GF-D8 (cell line): ENCODE measurements around the gene OARD1.
"Not testable (repeated sequence)": the region's sequence is repeated elsewhere in the genome, so short reads cannot be mapped to it uniquely, and the experiment has no call there.

Experiments
- DNase-seq: peaks from one replicate; lab custom pipeline; 2025; lab: John Stamatoyannopoulos, UW

Gene OARD1

GRCh38 chr6:41071923-41072835 is at the start of gene OARD1:
OARD1 (minus strand) TSS chr6:41072356; CDS start chr6:41071634, 722 bp downstream.
- peak; percentile 97 for DNase-seq

DNA sequence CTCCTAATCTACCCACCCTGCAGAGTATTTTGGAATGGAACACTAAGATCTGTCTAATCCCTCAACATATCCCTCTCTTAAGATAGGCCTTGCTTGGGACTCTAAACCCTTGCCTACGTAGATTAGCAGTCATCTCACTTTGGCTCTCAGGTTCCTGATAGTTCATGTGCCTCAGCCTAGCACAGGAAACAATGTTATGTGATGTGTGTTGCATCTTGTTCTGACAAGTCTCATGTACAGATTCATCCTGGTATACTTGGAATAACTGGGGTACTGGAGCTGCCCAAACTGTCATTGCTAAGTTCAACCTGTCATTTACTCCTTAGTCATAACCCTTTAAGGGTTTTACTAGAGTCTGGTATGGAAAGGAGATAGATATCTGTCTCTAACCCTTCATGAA is 47.9 kb upstream of the OARD1 start:
- DNase-seq = no peak

- DNase-seq = no peak
Observed at GRCh38 chr6:41119508-41119907, 47.4 kb upstream of the OARD1 start.

GRCh38 chr6:41115027-41115426 is 42.9 kb upstream of the OARD1 start:
- DNase-seq = not testable (repeated sequence)

GRCh38 chr6:41111017-41111416 is 38.9 kb upstream of the OARD1 start:
- no peak for DNase-seq

GRCh38 chr6:41103847-41104246 is 31.7 kb upstream of the OARD1 start:
- DNase-seq = no peak

DNA sequence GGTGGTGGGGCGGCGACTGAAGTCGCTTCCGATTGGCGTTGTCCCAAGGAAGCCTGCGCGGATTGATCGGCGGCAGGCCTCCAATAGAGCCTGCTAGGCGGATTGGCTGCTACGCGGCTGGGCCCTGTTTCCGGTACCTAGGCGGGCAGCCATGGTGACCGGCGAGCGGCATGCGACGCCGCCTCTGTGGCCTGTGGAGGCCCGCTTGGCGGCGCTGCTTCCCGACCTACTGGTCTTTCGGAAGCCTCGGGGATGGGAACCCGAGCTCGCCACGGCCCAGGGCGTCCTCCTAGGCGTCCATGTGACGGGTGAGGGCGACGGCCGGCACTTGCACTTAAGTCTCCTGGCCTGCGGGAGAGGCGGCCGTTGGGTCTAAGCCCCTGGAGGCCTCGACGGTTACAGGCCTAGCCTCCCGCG is 28.7 kb upstream of the OARD1 start:
- DNase-seq = no peak

DNA sequence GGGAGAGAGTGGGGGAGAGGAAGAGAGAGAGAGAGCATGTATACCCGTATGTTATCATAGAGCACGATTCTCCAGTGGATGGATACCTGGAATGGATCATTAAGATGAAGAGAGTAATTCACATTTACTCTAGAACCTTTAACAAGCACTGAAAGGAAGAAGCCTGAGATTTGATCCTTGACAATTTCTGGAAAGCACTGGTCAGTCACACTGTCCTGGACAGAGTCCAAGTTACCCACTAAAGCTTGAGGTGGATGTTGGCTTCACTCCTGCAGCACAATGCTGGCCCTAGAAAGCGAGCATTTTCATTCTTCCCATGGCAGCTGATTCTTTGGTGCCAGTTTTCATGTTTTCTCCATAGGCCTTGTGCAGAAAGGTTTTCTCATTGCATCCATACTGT is 26.2 kb upstream of the OARD1 start:
- DNase-seq = no peak

GRCh38 chr6:41097467-41098090 is 25.4 kb upstream of the OARD1 start:
- DNase-seq = no peak

DNA sequence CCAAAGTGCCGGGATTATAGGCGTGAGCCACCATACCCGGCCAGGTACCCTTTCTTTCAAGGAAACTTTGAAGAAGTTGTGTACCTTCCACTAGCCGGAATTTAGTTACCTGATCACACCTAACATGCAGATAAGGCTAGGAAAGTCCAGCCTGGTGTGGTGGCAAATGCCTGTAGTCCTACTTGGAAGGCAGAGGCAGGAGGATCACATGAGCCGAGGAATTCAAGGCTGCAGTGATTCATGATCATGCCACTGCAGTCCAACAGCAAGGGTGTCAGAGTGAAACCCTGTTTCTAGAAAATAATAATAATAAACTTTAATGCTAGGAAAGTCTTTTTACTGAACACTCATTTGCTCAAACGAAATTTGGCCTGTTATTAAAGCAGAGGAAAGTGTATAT is 21.6 kb upstream of the OARD1 start:
- no peak for DNase-seq

GRCh38 chr6:41092421-41093140 is 20.4 kb upstream of the OARD1 start:
- DNase-seq = peak; percentile 1

DNA sequence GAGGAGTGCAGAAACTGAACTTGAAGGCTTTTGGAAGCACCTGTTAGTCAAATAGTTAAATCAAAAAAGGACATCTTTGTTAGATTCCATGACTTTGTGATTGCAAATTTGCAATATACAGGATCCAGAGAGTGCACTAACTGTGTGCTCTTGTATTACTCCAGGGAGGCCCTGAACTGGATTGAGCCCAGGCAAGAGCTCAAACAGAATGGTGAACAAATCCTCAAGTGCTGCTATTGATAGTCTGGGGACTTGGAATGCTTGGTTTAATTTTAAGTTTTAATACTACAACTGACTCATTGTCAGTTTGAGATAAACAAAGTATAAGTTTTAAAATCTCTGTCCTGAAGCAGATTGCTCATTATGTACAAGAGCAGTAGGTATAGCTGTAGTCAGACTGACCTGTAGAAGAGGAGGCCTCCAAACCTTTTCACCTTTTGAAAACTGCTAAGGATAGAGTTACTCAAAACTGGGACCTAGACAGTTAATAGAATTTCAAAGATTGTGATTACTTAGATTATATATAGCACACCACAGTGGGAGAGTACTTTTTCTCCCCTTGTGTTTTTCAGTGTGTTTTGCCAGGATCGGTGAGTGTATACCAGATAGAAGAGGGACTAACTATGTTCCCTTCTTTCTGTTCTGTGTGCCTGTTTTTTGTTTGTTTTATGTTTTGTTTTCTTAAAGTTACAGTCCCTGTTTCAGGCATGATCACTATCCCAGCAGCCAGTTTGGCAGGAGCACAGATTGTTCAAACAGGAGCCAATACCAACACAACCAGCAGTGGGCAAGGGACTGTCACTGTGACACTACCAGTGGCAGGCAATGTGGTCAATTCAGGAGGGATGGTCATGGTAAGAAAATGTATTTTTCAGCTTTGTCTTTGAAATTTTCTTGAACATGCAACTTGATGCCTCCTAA is 18.9 kb upstream of the OARD1 start:
- DNase-seq = no peak

- DNase-seq = no peak
Observed at GRCh38 chr6:41088451-41088850, 16.3 kb upstream of the OARD1 start.

DNA sequence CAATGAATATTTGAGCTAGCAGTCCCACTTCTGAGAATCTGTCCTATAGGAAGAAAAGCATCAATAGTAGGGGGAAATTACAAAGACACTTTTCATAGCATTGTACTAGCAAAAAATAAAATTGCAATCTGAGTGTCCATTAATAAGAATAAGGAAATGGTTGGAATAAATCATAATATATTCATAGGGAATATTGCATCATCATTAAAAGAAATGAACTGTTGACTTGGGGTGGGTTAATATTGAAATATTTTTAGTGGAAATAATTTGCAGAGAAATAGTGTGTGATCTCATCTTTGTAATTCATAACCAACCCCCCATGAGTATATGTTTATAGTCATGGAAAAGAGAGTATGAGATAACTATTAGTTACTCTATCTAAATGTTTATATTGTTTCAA is 13.0 kb upstream of the OARD1 start:
- DNase-seq = no peak

DNA sequence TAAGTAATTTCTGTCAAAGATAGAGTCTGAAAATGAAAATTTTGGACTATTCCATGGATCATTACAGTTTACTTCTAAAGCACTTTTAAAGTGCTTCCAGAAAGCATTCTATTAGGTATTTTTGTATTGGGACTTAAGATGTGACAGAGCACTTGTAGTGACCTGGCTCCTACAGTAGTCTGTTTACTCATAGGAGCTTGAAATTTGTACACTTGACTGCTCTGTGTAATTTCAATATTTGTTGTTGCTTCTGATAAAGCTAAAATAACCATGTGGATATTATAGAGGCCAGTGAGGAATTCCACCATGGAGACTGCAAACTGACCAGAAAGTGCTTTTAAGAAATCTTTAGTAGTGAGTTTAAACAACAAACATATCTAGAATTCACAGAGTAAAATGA is 10.9 kb upstream of the OARD1 start:
- no peak for DNase-seq

DNA sequence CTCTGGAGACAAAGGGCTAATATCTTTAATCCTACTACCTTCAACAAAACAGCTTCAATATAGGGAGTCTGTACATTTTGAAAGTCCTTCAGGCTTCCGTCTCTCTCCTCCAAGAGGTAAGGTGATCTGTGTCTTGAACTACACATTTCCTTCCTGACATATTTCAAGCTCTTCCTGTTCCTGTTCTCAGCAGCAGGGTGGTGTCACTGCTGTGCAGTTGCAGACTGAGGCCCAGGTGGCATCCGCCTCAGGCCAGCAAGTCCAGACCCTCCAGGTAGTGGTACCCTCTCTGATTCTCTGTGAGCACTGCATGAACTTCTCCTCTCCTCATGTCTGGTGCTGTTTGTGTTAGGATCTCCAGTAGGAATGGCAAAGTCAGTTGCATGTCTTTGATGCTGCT is 8.5 kb upstream of the OARD1 start:
- DNase-seq = peak; percentile 31

DNA sequence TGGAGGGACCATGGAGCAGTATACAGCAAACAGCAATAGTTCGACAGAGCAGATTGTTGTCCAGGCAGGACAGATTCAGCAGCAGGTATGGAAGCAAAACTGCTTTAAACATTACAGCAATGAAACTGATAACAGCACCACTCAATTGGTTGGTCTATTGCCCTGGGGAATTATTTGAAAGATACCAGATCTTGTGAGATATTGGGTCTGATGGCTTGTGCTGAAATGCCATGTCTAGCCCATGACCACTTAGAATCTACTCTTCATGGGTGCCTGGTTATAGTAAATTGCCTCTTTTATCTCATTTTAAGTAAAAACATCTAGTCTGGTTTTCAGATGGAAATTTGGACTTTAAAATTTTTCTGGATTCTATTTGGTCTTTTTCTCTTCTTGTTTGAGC is 6.9 kb upstream of the OARD1 start:
- no peak for DNase-seq

DNA sequence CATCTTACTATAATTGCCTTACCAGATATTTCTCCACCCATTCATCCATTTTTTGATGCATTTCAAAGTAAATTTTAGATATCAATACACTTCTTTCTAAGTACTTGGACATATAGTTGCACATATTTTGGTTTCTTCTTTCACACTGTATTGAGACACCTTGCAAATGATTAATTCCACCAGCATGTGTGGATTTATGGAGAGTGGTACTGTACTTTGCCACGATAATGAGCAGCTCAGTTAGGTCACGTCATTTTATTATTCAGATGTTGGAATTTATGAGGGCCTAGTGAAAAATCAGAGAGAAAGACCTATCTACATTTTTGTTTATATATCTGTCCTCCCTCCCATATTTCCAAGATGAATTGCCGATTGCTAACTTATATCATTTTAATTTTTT is 5.9 kb upstream of the OARD1 start:
- DNase-seq = no peak

DNA sequence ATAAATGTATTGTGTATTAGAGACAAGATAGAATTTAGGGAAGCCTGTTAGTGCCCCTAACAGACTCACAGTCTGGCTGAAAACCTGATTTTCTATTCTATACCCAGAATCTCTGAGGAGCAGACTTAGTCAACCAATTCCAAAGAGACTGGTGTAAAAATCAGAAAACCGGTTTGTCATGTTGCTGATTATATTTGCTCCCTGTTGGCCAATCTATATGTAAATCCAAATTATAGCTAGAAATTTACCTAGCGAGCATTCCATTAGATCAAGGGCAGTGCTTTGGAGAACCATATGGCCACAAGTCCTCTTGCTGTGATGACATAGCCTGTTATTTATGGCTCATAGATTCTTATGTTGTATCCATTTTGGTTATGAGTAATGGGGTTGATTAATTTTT is 5.4 kb upstream of the OARD1 start:
- DNase-seq = no peak

DNA sequence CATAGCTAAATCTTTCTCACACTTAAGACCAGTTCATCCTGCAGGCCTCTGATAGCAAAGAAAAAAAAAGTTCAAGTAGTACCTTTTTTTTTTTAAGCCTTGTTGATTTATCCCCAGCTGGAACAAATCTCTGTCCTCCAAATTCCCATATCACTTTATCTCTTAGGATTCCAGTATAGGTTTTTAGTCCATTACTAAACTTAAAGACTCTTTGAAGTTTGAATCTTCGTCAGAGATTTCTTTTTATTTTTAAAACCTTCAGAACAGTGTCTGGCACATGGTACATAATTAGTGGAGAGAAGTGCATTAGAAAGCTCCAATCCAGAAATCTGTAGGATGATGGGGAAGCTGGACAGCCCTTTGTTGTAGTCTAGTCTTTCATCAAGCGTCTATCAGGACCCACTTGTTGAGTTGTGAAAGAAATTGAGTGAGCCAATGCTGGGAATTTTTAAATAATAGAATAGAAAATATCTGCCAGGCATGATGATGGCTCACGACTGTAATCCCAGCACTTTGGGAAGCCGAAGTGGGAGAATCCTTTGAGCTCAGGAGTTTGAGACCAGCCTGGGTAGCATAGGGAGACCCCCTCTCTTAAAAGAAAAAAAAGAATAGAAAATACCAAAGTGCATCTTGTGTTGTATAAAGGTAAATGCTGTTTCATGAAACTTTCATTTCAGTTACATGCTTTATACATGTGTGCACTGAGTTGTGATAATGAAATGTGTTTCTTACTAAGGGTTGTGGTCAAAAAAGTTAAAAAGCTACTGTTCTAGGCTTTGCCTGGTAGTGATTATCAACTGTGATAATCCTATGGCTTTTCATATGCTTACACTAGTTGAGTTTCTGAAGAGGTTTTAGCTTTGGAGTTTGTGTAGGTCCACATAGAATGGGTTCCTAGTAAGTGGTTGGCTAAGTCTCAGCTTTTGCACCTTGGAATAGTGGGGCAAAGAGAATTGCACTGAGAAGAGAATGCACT is 3.8 kb upstream of the OARD1 start:
- DNase-seq = no peak
